Astrocyte of the spinal cord (primary cell): ENCODE results near the gene KCNAB3.

Experiments
- DNase-seq: peaks from one replicate; pipeline ENCODE4 v3.0.0; 2011; ENCODE audit warnings: low read depth, low spot score
- H3K4me3 ChIP-seq: 2 replicates; pipeline ENCODE4 v1.5.1; 2011; ENCODE audit warnings: low read depth, mild to moderate bottlenecking, low read length, moderate library complexity
- CTCF ChIP-seq: IDR thresholded peaks from 2 replicates; pipeline ENCODE4 v1.5.1; 2012; ENCODE audit warnings: low read depth, mild to moderate bottlenecking, low read length, inconsistent platforms
- in situ Hi-C: cut with HindIII; loops from 2 replicates; pipeline ENCODE4 v1.10.0; 2017; ENCODE audit warnings: low sequenced_read_pairs

KCNAB3 gene

DNA sequence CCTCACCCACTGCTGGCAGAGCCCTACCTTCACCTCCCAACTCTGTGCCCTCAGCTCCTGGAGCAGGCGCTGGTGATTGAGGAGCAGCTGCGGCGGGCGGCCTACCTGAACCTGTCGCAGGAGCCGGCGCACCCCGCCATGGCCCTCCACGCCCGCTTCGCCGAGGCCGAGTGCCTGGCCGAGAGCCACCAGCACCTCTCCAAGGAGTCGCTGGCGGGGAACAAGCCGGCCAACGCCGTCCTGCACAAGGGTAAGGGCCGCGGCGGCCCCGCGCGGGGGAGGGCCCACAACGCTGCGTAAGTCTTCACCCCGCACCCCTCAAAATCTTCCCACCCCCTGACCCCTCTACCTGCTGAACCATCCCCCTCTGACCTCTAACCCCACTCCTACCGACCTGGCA, 20.6 kb downstream of the KCNAB3 start:
- no peak overlapping the region for H3K4me3 ChIP-seq
- DNase-seq: no peak
- no peak for TF ChIP-seq CTCF

GRCh38 chr17:7903154-7904103, 26.2 kb downstream of the KCNAB3 start:
- H3K4me3 ChIP-seq: no peak overlapping the region
- DNase-seq: peak; percentile 75
- in situ Hi-C loops: no loop called here
- TF ChIP-seq CTCF: no peak

More for the DNA sequence above, 20.6 kb downstream of the KCNAB3 start:
- in situ Hi-C loops: no loop called here

DNA sequence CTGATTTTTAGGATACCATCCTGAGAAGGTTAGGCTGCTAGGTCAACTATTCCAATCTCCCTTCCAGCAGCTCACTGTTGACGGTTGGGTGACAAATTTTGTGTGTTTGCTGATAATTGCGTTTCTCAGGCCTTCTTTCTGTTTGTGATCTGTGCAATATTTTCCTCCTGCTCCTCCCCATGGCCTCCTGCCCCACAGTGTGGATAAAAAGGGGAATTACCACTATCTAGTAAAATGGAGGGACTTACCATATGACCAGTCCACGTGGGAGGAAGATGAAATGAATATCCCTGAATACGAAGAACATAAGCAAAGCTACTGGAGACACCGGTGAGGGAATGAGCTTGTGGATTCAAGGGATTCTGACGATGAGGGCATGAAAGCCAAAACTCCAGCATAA, 31.9 kb downstream of the KCNAB3 start:
- in situ Hi-C loops: no loop called here

GRCh38 chr17:7897090-7897489, 32.6 kb downstream of the KCNAB3 start:
- no peak for DNase-seq
- no peak for TF ChIP-seq CTCF
- in situ Hi-C loops: no loop called here
- H3K4me3 ChIP-seq: no peak overlapping the region

More for the DNA sequence above, 31.9 kb downstream of the KCNAB3 start:
- TF ChIP-seq CTCF: peak; percentile 36
- peak; percentile 55 for DNase-seq
- no peak overlapping the region for H3K4me3 ChIP-seq

- no peak overlapping the region for H3K4me3 ChIP-seq
- in situ Hi-C loops: no loop called here
- DNase-seq: no peak
- no peak for TF ChIP-seq CTCF
These were observed 34.8 kb downstream of the KCNAB3 start for GRCh38 chr17:7894866-7895265.

GRCh38 chr17:7894226-7894625, 35.4 kb downstream of the KCNAB3 start:
- no peak for TF ChIP-seq CTCF
- DNase-seq: no peak
- H3K4me3 ChIP-seq: no peak overlapping the region
- in situ Hi-C loops: no loop called here
